Natural killer cell (primary cell): ENCODE results near the gene EN2. TPM values are rescaled to one million over a fixed set of nuclear protein-coding genes. Genes with fewer than 3 reads are reported as not detected.

Experiments
- ATAC-seq, 3 donors: fragments of 150-1000 bp in 2 of 3; fragments of 200-7000 bp in 1 of 3; cut with Tn5 transposase; 1 replicate in 1 of 3; 2 replicates in 2 of 3; pipeline ENCODE4 v1.10.0; 2021; ENCODE audit warnings: mild to moderate bottlenecking in 2 of 3, moderate library complexity in 2 of 3
- DNase-seq, 2 donors: peaks; one replicate each; pipeline versions ENCODE4 v3.0.0 to v3.0.0-alpha.2; 2013 to 2021; ENCODE audit warnings: mixed read lengths in 1 of 2
- H3K27ac ChIP-seq: one replicate; pipeline ENCODE4 v1.5.1; 2013; ENCODE audit warnings: mild to moderate bottlenecking, low read length
- H3K27me3 ChIP-seq: one replicate; pipeline ENCODE4 v1.6.1; 2013; ENCODE audit warnings: low read length; ENCODE audit not compliant: control insufficient read depth, insufficient read depth
- H3K36me3 ChIP-seq: one replicate; pipeline ENCODE4 v1.6.1; 2013; ENCODE audit warnings: low read length; ENCODE audit not compliant: control insufficient read depth, insufficient read depth
- H3K4me1 ChIP-seq: one replicate; pipeline ENCODE4 v1.6.1; 2013; ENCODE audit warnings: low read length; ENCODE audit not compliant: control insufficient read depth, insufficient read depth
- H3K4me3 ChIP-seq: one replicate; pipeline ENCODE4 v1.5.1; 2013; ENCODE audit warnings: low read length
- H3K9me3 ChIP-seq: one replicate; pipeline ENCODE4 v1.6.1; 2013; ENCODE audit warnings: low read length; ENCODE audit not compliant: control insufficient read depth, insufficient read depth
- H3K27ac Mint-ChIP-seq, 2 donors: one replicate each; pipeline ENCODE4 v1.8.0; 2022; ENCODE audit warnings: mild to moderate bottlenecking in 2 of 2, mixed read lengths in 2 of 2, moderate library complexity in 1 of 2
- H3K27me3 Mint-ChIP-seq, 2 donors: one replicate each; pipeline ENCODE4 v1.8.0; 2022; ENCODE audit warnings: low read depth in 2 of 2, mixed read lengths in 2 of 2
- H3K36me3 Mint-ChIP-seq: one replicate; pipeline ENCODE4 v1.8.0; 2022; ENCODE audit warnings: mixed read lengths
- H3K4me1 Mint-ChIP-seq, 2 donors: one replicate each; pipeline ENCODE4 v1.8.0; 2022; ENCODE audit warnings: mixed read lengths in 2 of 2
- H3K4me3 Mint-ChIP-seq: one replicate; pipeline ENCODE4 v1.8.0; 2022; ENCODE audit warnings: mild to moderate bottlenecking, moderate library complexity, mixed read lengths
- H3K9me3 Mint-ChIP-seq, 2 donors: one replicate each; pipeline ENCODE4 v1.8.0; 2022; ENCODE audit warnings: mixed read lengths in 2 of 2
- CTCF ChIP-seq: fragments of 200-600 bp; IDR thresholded peaks from one replicate; pipeline ENCODE4 v1.8.0; 2022; ENCODE audit warnings: antibody characterized with exemption
- WGBS: methylation state at CpG from one replicate; pipeline ENCODE4 v1.1.7; 2013; ENCODE audit warnings: missing lambda C conversion rate; ENCODE audit not compliant: insufficient coverage; 5-methylcytosine and 5-hydroxymethylcytosine counted together
- intact Hi-C: fragments of 100-400 bp; cut with micrococcal nuclease; formaldehyde crosslinking; loops from one replicate; pipeline ENCODE4 v1.14.2; 2022
- total RNA-seq, 4 donors: library from RNA; stranded (reverse); fragments of 120-200 nt in 1 of 4; gene quantifications; one replicate each; pipeline versions ENCODE4 v1.2.3 to v1.2.4, GENCODE V29; 2013 to 2022

Gene EN2
- total RNA-seq, 3 donors from 2014 or later (not counting 1 experiment from before 2014, with no cell fraction given): not detected

DNA sequence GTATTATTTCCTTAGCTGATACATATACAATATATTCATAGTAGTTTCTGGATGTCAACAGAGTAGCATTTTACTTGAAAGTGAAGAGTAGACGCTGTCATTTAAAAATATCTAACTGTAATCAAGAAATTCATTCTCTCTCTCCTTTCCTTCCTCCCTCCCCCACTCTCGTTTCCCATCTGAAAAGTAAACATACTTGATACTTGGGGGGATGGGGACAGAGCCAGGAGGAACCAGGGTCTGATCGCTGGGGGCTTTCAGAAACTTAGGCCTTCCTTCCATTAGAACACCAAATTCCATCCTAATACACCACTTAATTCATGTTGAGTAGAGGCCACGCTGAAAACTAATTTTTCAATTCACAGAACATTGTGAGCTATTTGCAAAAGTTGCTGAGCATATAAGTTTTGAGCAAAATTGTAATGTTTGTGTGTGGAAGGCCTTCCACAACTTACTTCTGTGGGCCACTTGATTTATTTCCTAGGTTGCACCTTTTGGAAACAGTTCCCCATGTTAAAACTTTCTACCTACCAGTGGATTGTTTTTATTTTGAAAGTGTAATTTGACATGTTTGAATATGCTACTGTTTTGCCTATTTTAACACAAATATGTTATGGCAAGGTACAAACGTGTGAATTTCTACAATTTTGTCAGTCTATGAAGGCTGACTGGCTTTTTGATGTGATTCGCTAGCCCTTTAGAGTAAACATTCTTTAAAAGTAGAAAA is 53.2 kb downstream of the EN2 start:
- no peak for TF ChIP-seq CTCF
- H3K27me3 Mint-ChIP-seq: peaks cover 72 to 83% of the 10 kb centered on the region in 2 donors
- no peak overlapping the region for H3K27ac Mint-ChIP-seq

DNA sequence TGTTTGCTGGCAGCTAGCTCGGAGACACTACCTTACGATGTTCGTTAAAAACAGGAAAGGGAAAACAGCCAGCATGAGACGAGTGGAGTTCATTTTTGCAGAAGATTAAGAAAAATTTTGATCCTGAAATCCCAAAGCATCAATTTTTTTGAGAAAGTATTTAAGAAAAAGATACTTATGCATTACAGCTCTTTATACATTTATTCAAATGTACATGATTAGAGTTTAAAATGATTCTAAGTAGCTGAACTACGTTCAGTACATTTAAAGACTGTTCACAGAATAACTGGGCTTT is 53.7 kb downstream of the EN2 start:
- no peak overlapping the region for H3K4me3 Mint-ChIP-seq
- no peaks in the 10 kb centered on the region for H3K36me3 Mint-ChIP-seq
- WGBS: 27% methylated on average over 5 of the region's 5 CpGs
- Histone ChIP-seq H3K9me3 (no peaks in the 10 kb centered on the region), H3K27ac (no peak overlapping the region), H3K4me3 (no peak overlapping the region), H3K36me3 (no peaks in the 10 kb centered on the region), H3K4me1 (peaks cover 12% of the 10 kb centered on the region), H3K27me3 (peaks cover 62% of the 10 kb centered on the region)
- H3K27ac Mint-ChIP-seq: no peak overlapping the region
- H3K27me3 Mint-ChIP-seq: peaks cover 68 to 78% of the 10 kb centered on the region in 2 donors
- DNase-seq (no peak), ATAC-seq (no peak)
- TF ChIP-seq CTCF: no peak
- intact Hi-C loops: no loop called here
- peaks cover 18 to 21% of the 10 kb centered on the region in 2 donors for H3K4me1 Mint-ChIP-seq
- H3K9me3 Mint-ChIP-seq: no peaks in the 10 kb centered on the region

More for the DNA sequence above, 53.2 kb downstream of the EN2 start:
- Mint-ChIP-seq H3K4me3 (no peak overlapping the region), H3K9me3 (no peaks in the 10 kb centered on the region), H3K4me1 (peaks cover 19 to 24% of the 10 kb centered on the region in 2 donors), H3K36me3 (no peaks in the 10 kb centered on the region)
- DNase-seq (no peak), ATAC-seq (no peak)
- H3K9me3 ChIP-seq: no peaks in the 10 kb centered on the region
- H3K27me3 ChIP-seq: peaks cover 67% of the 10 kb centered on the region
- intact Hi-C loops: no loop called here
- 4% methylated on average over 3 of the region's 6 CpGs for WGBS
- no peak overlapping the region for H3K4me3 ChIP-seq
- H3K27ac ChIP-seq: no peak overlapping the region
- H3K36me3 ChIP-seq: no peaks in the 10 kb centered on the region
- peaks cover 12% of the 10 kb centered on the region for H3K4me1 ChIP-seq

DNA sequence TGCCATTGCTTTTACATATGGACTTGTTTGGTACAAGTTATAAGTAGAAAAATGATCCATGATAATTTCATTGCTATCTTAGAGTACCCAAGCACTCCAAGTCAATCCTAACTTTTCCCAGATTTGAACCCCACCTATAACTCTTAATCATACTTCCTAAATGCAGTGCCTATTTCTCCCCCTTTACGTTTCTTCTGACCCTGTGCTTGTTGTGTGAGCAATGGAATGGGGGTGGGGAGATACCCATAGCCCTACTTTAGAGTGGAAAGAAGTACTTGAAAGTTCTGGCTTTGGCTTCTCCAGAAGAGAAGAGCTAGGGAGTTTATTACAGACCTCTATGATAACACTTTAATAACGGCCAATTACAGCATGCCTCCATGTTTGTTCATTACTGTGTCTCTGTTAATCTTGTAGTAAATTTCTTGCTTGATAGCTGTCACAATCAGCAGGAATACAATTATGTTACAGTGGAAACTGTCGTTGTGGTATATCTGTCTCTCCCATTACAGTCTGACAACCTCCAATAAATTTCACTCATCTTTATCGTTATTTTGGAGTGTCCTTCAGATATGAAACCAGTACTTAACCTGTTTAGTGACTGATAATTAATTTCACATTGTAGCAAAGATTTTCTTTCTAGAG is 54.4 kb downstream of the EN2 start:
- Histone ChIP-seq H3K27ac (no peak overlapping the region), H3K27me3 (peaks cover 55% of the 10 kb centered on the region), H3K9me3 (no peaks in the 10 kb centered on the region), H3K36me3 (no peaks in the 10 kb centered on the region), H3K4me3 (no peak overlapping the region), H3K4me1 (peaks cover 12% of the 10 kb centered on the region)
- ATAC-seq (no peak), DNase-seq (no peak)
- Mint-ChIP-seq H3K4me1 (peaks cover 12 to 14% of the 10 kb centered on the region in 2 donors), H3K27ac (no peak overlapping the region), H3K36me3 (no peaks in the 10 kb centered on the region), H3K4me3 (no peak overlapping the region), H3K9me3 (no peaks in the 10 kb centered on the region), H3K27me3 (peaks cover 61 to 78% of the 10 kb centered on the region in 2 donors)
- no peak for TF ChIP-seq CTCF
- intact Hi-C loops: no loop called here
- WGBS: 40% methylated on average over 1 of the region's 4 CpGs
